SU-DHL-6 (cell line): ENCODE measurements around the gene CDKL4.
"Not testable (repeated sequence)": the region's sequence is repeated elsewhere in the genome, so short reads cannot be mapped to it uniquely, and the experiment has no call there.

ENCODE experiments used
- H2AFZ ChIP-seq: fragments of 200-600 bp; sonication (generic); 2 replicates; pipeline ENCODE4 v1.6.1; 2014; ENCODE audit warnings: low read depth, mild to moderate bottlenecking, moderate library complexity, mixed read lengths, antibody characterized with exemption, low read length; ENCODE audit not compliant: severe bottlenecking
- H3F3A ChIP-seq: fragments of 200-600 bp; shearing (Covaris generic); 2 replicates; pipeline ENCODE4 v1.6.0; 2016; ENCODE audit warnings: antibody characterized with exemption, mild to moderate bottlenecking; ENCODE audit not compliant: insufficient read depth
- H3K27ac ChIP-seq: fragments of 200-600 bp; sonication (generic); 2 replicates; pipeline ENCODE4 v1.5.1; 2016; ENCODE audit warnings: low read depth, mild to moderate bottlenecking, low read length, moderate library complexity, mixed read lengths
- H3K27me3 ChIP-seq: fragments of 200-600 bp; sonication (generic), shearing (Covaris generic); 2 replicates; pipeline ENCODE4 v1.6.0; 2014; ENCODE audit warnings: mild to moderate bottlenecking, low read length
- H3K36me3 ChIP-seq: fragments of 200-600 bp; sonication (generic); 2 replicates; pipeline ENCODE4 v1.6.1; 2014; ENCODE audit warnings: mild to moderate bottlenecking, low read length, mixed read lengths
- H3K4me2 ChIP-seq: fragments of 300-600, 200-600 bp; shearing (Covaris generic), sonication (generic); 2 replicates; pipeline ENCODE4 v1.6.0; 2014; ENCODE audit warnings: low read length, low read depth, mild to moderate bottlenecking; ENCODE audit not compliant: poor library complexity, severe bottlenecking
- H3K4me3 ChIP-seq: fragments of 200-600 bp; sonication (generic); 2 replicates; pipeline ENCODE4 v1.5.1; 2014; ENCODE audit warnings: antibody characterized with exemption, low read length, mild to moderate bottlenecking, mixed read lengths; ENCODE audit not compliant: insufficient read depth, poor library complexity, severe bottlenecking
- H3K79me2 ChIP-seq: fragments of 200-600 bp; sonication (generic); 2 replicates; pipeline ENCODE4 v1.6.1; 2014; ENCODE audit warnings: mild to moderate bottlenecking, low read length, moderate library complexity; ENCODE audit not compliant: insufficient read depth
- H3K9ac ChIP-seq: fragments of 200-600 bp; sonication (generic); 2 replicates; pipeline ENCODE4 v1.7.0; 2014; ENCODE audit warnings: mild to moderate bottlenecking, low read length
- H3K9me2 ChIP-seq: fragments of 200-600 bp; sonication (generic); replicated peaks from 2 replicates; pipeline ENCODE4 v1.6.1; 2014; ENCODE audit warnings: low read length; ENCODE audit not compliant: insufficient read depth
- H3K9me3 ChIP-seq: fragments of 200-600 bp; sonication (generic); 2 replicates; pipeline ENCODE4 v1.6.1; 2014; ENCODE audit warnings: low read length, mixed read lengths; ENCODE audit not compliant: insufficient read depth
- H4K20me1 ChIP-seq: fragments of 200-600 bp; sonication (generic); 2 replicates; pipeline ENCODE4 v1.6.1; 2014; ENCODE audit warnings: low read depth, mild to moderate bottlenecking, antibody characterized with exemption, low read length, moderate library complexity, mixed read lengths
- EZH2phosphoT487 ChIP-seq: fragments of 200-600 bp; sonication (generic), shearing (Covaris generic); conservative IDR thresholded peaks from 2 replicates; pipeline ENCODE4 v1.6.1; 2018; ENCODE audit warnings: mild to moderate bottlenecking, antibody characterized with exemption, low read length, moderate library complexity, mixed read lengths
- TF ChIP-seq, protein P1 (sequence below): fragments of 200-600 bp; sonication (generic); IDR thresholded peaks from one replicate; pipeline ENCODE4 v1.5.1; 2017; ENCODE audit warnings: antibody characterized with exemption, mild to moderate bottlenecking, low read length, moderate library complexity; ENCODE audit not compliant: insufficient read depth, poor library complexity, severe bottlenecking

The CDKL4 gene

DNA sequence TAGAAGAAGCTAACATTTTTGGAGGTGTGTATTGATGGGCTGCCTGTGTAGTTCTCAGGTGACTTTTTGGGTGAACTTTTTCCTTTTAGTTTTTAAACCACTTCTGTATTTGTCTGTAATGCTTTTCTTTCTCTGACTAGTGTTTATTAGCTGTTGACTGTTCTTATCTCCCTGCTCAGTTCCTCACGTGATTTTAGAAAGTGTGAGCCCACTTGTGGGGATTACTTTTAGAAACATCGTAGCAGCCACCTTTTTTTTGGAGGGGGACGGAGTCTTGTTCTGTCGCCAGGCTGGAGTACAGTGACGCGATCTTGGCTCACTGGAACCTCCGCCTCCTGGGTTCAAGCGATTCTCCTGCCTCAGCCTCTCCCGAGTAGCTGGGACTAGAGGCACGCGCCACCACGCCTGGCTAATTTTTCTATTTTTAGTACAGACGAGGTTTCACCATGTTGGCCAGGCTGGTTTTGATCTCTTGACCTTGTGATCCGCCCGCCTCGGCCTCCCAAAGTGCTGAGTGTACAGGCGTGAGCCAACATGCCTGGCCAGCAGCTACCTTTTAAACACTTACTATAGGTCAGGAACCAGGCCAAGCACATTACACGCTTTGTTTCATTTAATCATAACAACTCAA lies 9.2 kb upstream of the CDKL4 start:
- no peak overlapping the region for H3K4me2 ChIP-seq
- no peaks in the 10 kb centered on the region for H4K20me1 ChIP-seq
- H3K9ac ChIP-seq, result no peak overlapping the region
- no peaks in the 10 kb centered on the region for H3K79me2 ChIP-seq
- no peaks in the 10 kb centered on the region for H3K9me2 ChIP-seq
- no peak overlapping the region for H3K4me3 ChIP-seq
- H2AFZ ChIP-seq, result no peak overlapping the region
- no peak overlapping the region for H3K27ac ChIP-seq
- H3K36me3 ChIP-seq, result peaks cover 3% of the 10 kb centered on the region; the same call in 1 of the 2 replicates
- no peaks in the 10 kb centered on the region for H3K27me3 ChIP-seq
- H3F3A ChIP-seq, result no peaks in the 10 kb centered on the region
- peaks cover 8% of the 10 kb centered on the region; the same call in 1 of the 2 replicates for H3K9me3 ChIP-seq
- no peak for TF ChIP-seq EZH2phosphoT487
- TF ChIP-seq, protein P1, sequence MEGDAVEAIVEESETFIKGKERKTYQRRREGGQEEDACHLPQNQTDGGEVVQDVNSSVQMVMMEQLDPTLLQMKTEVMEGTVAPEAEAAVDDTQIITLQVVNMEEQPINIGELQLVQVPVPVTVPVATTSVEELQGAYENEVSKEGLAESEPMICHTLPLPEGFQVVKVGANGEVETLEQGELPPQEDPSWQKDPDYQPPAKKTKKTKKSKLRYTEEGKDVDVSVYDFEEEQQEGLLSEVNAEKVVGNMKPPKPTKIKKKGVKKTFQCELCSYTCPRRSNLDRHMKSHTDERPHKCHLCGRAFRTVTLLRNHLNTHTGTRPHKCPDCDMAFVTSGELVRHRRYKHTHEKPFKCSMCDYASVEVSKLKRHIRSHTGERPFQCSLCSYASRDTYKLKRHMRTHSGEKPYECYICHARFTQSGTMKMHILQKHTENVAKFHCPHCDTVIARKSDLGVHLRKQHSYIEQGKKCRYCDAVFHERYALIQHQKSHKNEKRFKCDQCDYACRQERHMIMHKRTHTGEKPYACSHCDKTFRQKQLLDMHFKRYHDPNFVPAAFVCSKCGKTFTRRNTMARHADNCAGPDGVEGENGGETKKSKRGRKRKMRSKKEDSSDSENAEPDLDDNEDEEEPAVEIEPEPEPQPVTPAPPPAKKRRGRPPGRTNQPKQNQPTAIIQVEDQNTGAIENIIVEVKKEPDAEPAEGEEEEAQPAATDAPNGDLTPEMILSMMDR, result no peak

DNA sequence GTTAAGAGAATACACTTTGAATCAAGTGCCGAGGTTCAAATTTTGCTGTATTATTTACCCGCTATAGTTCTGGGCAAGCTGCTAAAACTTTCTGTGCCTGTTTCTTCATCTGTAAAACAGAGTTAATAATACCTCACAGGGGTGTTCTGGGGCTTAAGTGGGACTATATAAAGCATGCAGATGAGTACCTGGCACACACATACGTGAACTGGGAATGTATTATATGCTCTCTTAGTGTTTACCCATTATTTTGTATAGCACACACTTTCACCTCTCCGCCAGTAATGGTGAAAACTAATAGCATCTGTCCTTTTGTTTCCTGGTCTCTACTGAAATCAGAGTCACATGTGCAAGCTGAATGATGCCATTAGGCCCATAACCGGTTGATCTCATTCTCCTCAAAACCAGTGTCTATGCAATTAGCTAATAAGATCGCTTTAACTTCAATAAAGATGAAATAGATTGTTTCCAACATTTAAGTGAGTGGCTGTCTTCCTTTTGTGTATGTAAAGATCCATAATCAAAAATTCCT lies 3.8 kb upstream of the CDKL4 start:
- Histone ChIP-seq H3K36me3 (peaks cover 3% of the 10 kb centered on the region; the same call in 1 of the 2 replicates), H3K4me3 (no peak overlapping the region), H2AFZ (no peak overlapping the region), H3K79me2 (no peaks in the 10 kb centered on the region), H3K27ac (no peak overlapping the region), H3K27me3 (no peaks in the 10 kb centered on the region), H3F3A (no peaks in the 10 kb centered on the region), H4K20me1 (no peaks in the 10 kb centered on the region), H3K9me2 (no peaks in the 10 kb centered on the region), H3K4me2 (no peak overlapping the region), H3K9me3 (peaks cover 8% of the 10 kb centered on the region; the same call in 1 of the 2 replicates), H3K9ac (no peak overlapping the region)
- TF ChIP-seq, protein P1, result no peak

DNA sequence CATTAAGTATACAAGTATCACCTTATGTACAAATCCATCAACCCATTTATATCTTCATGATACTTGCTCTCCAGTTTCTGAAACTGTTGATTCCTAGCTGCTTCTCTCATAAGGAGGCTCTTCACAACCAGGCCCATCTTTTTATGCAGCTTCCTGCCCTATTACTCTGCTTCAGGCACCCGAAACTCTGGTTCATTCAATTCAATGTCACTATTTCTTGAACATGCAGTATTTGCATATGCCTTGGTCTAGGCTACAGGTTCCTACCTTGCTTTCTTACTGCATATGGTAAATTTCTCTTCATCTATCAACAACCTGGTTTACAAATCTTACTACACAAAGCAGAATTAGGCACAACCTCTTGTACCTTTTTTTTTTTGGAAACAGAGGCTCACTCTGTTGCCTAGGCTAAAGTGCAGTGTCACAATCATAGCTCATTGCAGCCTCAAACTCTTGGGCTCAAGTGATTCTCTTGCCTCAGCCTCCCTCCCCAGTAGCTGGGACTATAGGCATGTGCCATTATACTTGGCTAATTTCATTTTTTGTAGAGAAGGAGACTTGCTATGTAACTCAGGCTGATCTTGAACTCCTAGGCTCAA lies 2.7 kb upstream of the CDKL4 start:
- Histone ChIP-seq H3K9ac (no peak overlapping the region), H3F3A (no peaks in the 10 kb centered on the region), H2AFZ (no peak overlapping the region), H3K27me3 (no peaks in the 10 kb centered on the region), H3K9me2 (no peaks in the 10 kb centered on the region), H3K4me2 (no peak overlapping the region), H3K79me2 (no peaks in the 10 kb centered on the region), H4K20me1 (no peaks in the 10 kb centered on the region), H3K9me3 (peaks cover 8% of the 10 kb centered on the region; the same call in 1 of the 2 replicates), H3K4me3 (no peak overlapping the region), H3K27ac (no peak overlapping the region), H3K36me3 (peaks cover 2% of the 10 kb centered on the region; the same call in 1 of the 2 replicates)
- no peak for TF ChIP-seq EZH2phosphoT487
- TF ChIP-seq, protein P1, result no peak

DNA sequence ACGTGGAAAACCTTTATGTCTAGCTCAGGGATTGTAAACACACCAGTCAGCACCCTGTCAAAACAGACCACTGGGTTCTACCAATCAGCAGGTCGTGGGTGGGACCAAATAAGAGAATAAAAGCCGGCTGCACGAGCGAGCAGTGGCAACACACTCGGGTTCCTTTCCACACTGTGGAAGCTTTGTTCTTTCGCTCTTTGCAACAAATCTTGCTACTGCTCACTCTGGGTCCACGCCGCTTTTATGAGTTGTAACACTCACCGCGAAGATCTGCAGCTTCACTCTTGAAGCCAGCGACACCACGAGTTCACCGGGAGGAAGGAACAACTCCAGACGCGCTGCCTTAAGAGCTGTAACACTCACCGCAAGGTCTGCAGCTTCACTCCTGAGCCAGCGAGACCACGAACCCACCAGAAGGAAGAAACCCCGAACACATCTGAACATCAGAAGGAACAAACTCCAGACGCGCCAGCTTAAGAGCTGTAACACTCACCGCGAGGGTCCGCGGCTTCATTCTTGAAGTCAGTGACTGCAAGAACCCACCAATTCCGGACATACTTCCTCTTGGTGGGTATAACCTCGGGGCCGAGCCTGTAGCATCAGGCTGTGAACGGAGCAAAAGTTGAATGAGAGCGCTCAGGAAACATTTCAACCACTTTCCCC lies 1.3 kb upstream of the CDKL4 start:
- H4K20me1 ChIP-seq, H3F3A ChIP-seq, H3K9ac ChIP-seq, H3K27me3 ChIP-seq, H3K27ac ChIP-seq, H3K9me2 ChIP-seq, H3K79me2 ChIP-seq, H2AFZ ChIP-seq, H3K4me2 ChIP-seq, H3K9me3 ChIP-seq, H3K36me3 ChIP-seq, H3K4me3 ChIP-seq: not testable (repeated sequence)

DNA sequence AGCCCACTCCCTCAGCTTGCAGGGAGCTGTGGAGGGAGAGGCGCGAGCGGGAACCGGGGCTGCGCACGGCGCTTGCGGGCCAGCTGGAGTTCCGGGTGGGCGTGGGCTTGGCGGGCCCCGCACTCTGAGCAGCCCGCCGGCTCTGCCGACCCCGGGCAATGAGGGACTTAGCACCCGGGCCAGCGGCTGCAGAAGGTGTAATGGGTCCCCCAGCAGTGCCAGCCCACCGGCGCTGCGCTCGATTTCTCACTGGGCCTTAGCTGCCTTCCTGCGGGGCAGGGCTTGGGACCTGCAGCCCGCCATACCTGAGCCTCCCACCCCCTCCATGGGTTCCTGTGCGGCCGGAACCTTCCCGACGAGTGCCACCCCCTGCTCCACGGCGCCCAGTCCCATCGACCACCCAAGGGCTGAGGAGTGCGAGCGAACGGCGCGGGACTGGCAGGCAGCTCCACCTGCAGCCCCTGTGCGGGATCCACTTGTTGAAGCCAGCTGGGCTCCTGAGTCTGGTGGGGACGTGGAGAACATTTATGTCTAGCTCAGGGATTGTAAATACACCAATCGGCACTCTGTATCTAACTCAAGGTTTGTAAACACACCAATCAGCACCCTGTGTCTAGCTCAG lies 582 bp upstream of the CDKL4 start:
- H3K27ac ChIP-seq, H3K9ac ChIP-seq, H4K20me1 ChIP-seq, H3K79me2 ChIP-seq, H2AFZ ChIP-seq, H3K9me2 ChIP-seq, H3K9me3 ChIP-seq, H3K27me3 ChIP-seq, H3K36me3 ChIP-seq, H3K4me3 ChIP-seq, H3K4me2 ChIP-seq, H3F3A ChIP-seq: not testable (repeated sequence)
